Measurements from ENCODE around the gene TEX101.
"Not testable (repeated sequence)": the region's sequence is repeated elsewhere in the genome, so short reads cannot be mapped to it uniquely, and the experiment has no call there.

Gene TEX101, protein sequence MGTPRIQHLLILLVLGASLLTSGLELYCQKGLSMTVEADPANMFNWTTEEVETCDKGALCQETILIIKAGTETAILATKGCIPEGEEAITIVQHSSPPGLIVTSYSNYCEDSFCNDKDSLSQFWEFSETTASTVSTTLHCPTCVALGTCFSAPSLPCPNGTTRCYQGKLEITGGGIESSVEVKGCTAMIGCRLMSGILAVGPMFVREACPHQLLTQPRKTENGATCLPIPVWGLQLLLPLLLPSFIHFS

DNA sequence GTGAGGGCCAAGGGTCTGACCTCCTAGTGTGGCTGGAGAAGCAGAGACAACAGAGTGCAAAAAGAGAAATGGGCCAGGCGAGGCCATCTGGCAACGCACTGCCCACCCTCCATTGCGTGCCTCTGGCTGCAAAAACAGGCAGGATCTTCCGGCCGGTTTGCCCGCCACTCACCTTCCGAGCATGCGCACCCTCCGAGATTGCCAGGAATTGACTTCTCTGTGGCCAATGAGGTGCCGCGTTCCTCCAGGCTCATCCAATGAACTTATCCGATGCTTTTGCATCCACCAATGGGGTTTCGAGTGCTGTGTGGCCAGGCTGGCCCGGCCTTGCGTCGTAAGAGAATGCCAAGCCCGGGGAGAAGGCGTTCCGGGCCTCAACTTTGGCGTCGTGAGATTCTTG is at the start of gene TEX101:
Gene TEX101, plus strand, starts transcription at position 337 of the 400 bp plus-strand sequence. CDS start 1,030 bp downstream, outside the sequence.
- H3K9me3 Mint-ChIP-seq: no peaks in the 10 kb centered on the region
- no peaks in the 10 kb centered on the region for H3K27me3 Mint-ChIP-seq
- no peak for ATAC-seq
- H3K4me3 Mint-ChIP-seq: no peak within 1 kb of the TSS
- H3K27ac Mint-ChIP-seq: no peak within 1 kb of the TSS
- H3K36me3 Mint-ChIP-seq (ENCODE audit: low read depth): no peaks in the 10 kb centered on the region
- no peaks in the 10 kb centered on the region for H3K4me1 Mint-ChIP-seq
- no peak for DNase-seq

GRCh38 chr19:43365677-43366076 is 49.0 kb upstream of the TEX101 start:
- not testable (repeated sequence) for DNase-seq; H3K36me3 Mint-ChIP-seq (ENCODE audit: low read depth); H3K9me3 Mint-ChIP-seq; H3K27me3 Mint-ChIP-seq; H3K4me1 Mint-ChIP-seq; H3K4me3 Mint-ChIP-seq; ATAC-seq; H3K27ac Mint-ChIP-seq

GRCh38 chr19:43367822-43368221 is 46.9 kb upstream of the TEX101 start:
- Mint-ChIP-seq H3K36me3 (ENCODE audit: low read depth) (no peaks in the 10 kb centered on the region), H3K27ac (no peak overlapping the region), H3K4me1 (no peaks in the 10 kb centered on the region), H3K27me3 (peaks cover 6% of the 10 kb centered on the region), H3K4me3 (no peak overlapping the region), H3K9me3 (no peaks in the 10 kb centered on the region)
- ATAC-seq (no peak), DNase-seq (no peak)

- not testable (repeated sequence) for H3K4me1 Mint-ChIP-seq; H3K4me3 Mint-ChIP-seq; ATAC-seq; H3K27me3 Mint-ChIP-seq; DNase-seq; H3K27ac Mint-ChIP-seq; H3K36me3 Mint-ChIP-seq (ENCODE audit: low read depth); H3K9me3 Mint-ChIP-seq
Observed at GRCh38 chr19:43368897-43369296, 45.8 kb upstream of the TEX101 start.

DNA sequence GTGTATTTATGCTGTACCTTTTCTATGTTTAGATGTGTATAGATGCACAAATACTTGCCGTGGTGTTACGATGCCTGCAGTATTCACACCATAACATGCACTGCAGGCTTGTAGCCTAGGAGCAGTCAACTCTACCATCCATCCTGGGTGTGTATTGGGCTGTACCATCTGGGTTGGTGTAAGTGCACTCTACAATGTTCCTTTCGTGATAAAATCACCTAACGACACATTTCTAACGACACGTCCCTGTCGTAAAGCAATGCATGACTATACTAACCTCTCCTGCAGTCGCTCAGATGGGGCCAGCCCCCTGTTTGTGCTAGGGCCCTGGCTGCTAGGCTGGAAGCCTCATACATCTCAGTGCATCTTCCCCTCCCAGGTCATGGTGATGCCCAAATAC is 42.8 kb upstream of the TEX101 start:
- H3K4me3 Mint-ChIP-seq: no peak overlapping the region
- DNase-seq (no peak), ATAC-seq (no peak)
- no peaks in the 10 kb centered on the region for H3K36me3 Mint-ChIP-seq (ENCODE audit: low read depth)
- no peak overlapping the region for H3K27ac Mint-ChIP-seq
- peaks cover 6% of the 10 kb centered on the region for H3K27me3 Mint-ChIP-seq
- no peaks in the 10 kb centered on the region for H3K4me1 Mint-ChIP-seq
- no peaks in the 10 kb centered on the region for H3K9me3 Mint-ChIP-seq

DNA sequence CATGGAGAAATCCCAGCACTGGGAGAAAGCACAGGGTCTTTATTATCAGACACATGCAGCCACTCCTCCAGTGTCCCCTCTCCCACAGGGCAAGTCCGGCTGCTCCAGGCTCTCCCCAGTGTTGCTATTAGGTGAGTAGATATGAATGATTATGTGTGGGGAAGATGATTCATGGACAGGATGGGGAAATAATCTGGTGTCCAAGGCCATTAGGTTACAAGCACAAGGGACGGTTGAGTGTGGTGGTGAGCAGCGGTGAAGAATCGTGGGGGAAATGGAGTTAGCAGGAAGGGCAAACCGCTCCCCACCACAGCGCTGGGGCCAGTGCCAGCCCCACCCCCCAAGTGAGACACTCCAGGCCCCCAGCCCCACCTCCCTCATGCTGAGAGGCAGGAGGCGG is 42.2 kb upstream of the TEX101 start:
- no peaks in the 10 kb centered on the region for H3K9me3 Mint-ChIP-seq
- DNase-seq (no peak), ATAC-seq (no peak)
- no peak overlapping the region for H3K4me3 Mint-ChIP-seq
- H3K27ac Mint-ChIP-seq: no peak overlapping the region
- H3K4me1 Mint-ChIP-seq: no peaks in the 10 kb centered on the region
- H3K27me3 Mint-ChIP-seq: peaks cover 6% of the 10 kb centered on the region
- H3K36me3 Mint-ChIP-seq (ENCODE audit: low read depth): no peaks in the 10 kb centered on the region

GRCh38 chr19:43377624-43378023 is 37.1 kb upstream of the TEX101 start:
- H3K4me1 Mint-ChIP-seq: not testable (repeated sequence)

DNA sequence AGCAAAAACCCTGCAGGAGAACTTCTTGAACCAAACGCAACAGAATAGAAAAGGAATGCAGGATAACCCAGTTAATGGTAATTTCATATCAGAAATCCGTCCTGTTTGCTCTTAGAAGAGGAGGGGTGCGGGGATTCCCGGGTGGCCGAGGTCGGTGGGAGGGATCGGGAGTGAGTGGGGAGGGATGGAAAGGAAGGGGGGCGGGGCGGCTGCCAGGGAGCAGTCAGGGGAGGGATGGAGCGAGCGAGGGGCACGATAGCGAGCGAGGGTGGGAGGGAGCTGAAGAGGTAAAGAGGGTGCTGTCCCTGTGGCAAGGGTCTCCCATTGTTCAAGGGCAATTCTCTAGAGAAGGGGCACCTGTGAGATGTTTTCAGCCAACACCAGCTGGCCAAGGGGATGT is 34.7 kb upstream of the TEX101 start:
- ATAC-seq: no peak
- Mint-ChIP-seq H3K27ac (no peak overlapping the region), H3K36me3 (ENCODE audit: low read depth) (no peaks in the 10 kb centered on the region), H3K27me3 (peaks cover 2% of the 10 kb centered on the region), H3K4me3 (no peak overlapping the region), H3K9me3 (no peaks in the 10 kb centered on the region), H3K4me1 (no peaks in the 10 kb centered on the region)
- DNase-seq: no peak

More at GRCh38 chr19:43377624-43378023, 37.1 kb upstream of the TEX101 start:
- not testable (repeated sequence) for H3K36me3 Mint-ChIP-seq (ENCODE audit: low read depth); ATAC-seq; H3K4me3 Mint-ChIP-seq; DNase-seq; H3K9me3 Mint-ChIP-seq; H3K27me3 Mint-ChIP-seq; H3K27ac Mint-ChIP-seq

- Mint-ChIP-seq H3K4me3 (no peak overlapping the region), H3K27me3 (peaks cover 2% of the 10 kb centered on the region), H3K36me3 (ENCODE audit: low read depth) (peaks cover under 1% of the 10 kb centered on the region)
Observed at GRCh38 chr19:43380771-43381386, 33.8 kb upstream of the TEX101 start.

GRCh38 chr19:43382586-43383216 is 32.0 kb upstream of the TEX101 start:
- not testable (repeated sequence) for H3K27me3 Mint-ChIP-seq, H3K27ac Mint-ChIP-seq

More at GRCh38 chr19:43380771-43381386, 33.8 kb upstream of the TEX101 start:
- ATAC-seq: no peak
- Mint-ChIP-seq H3K27ac (no peak overlapping the region), H3K9me3 (peaks cover 2% of the 10 kb centered on the region), H3K4me1 (no peaks in the 10 kb centered on the region)
- no peak for DNase-seq

DNA sequence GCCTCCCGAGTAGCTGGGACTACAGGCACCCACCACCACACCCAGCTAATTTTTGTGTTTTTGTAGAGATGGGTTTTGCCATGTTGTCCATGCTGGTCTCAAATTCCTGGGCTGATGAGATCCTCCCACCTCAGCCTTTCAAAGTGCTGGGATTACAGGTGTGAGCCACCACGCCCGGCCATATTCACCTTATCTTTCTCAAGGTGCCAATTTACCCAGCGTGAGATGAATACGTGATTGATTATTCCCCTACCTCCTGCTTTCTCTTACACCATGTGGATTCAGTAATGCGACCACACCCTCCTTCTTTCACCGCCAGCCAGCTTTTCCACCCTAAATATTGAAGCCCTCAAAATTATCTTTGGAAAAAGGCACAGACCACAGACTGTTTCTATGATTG is 31.4 kb upstream of the TEX101 start:
- H3K4me3 Mint-ChIP-seq; H3K36me3 Mint-ChIP-seq (ENCODE audit: low read depth); H3K4me1 Mint-ChIP-seq; DNase-seq; H3K9me3 Mint-ChIP-seq; ATAC-seq; H3K27ac Mint-ChIP-seq; H3K27me3 Mint-ChIP-seq: not testable (repeated sequence)

More at GRCh38 chr19:43382586-43383216, 32.0 kb upstream of the TEX101 start:
- DNase-seq; H3K4me1 Mint-ChIP-seq; H3K4me3 Mint-ChIP-seq; H3K36me3 Mint-ChIP-seq (ENCODE audit: low read depth); ATAC-seq; H3K9me3 Mint-ChIP-seq: not testable (repeated sequence)

DNA sequence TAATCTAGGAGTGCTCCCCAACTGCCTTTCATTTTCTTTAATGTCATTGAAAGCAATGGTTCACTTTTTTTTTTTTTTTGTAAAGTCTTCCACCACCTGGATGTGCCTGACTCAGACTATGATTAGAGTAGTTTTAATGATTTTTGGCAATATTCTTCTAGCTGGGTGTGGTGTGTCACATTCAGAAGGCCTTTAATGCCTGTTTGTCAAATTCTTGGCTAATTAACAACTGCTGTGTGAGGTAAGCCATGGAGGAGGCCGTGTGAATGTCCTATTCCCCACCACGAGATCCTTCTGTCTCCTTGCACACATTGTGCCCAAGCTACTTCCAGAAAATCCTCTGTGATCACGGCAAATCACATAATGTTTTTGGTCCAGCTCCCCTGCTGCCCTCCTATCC is 30.9 kb upstream of the TEX101 start:
- not testable (repeated sequence) for ATAC-seq; H3K9me3 Mint-ChIP-seq; H3K4me1 Mint-ChIP-seq; DNase-seq; H3K27me3 Mint-ChIP-seq; H3K36me3 Mint-ChIP-seq (ENCODE audit: low read depth); H3K27ac Mint-ChIP-seq; H3K4me3 Mint-ChIP-seq

DNA sequence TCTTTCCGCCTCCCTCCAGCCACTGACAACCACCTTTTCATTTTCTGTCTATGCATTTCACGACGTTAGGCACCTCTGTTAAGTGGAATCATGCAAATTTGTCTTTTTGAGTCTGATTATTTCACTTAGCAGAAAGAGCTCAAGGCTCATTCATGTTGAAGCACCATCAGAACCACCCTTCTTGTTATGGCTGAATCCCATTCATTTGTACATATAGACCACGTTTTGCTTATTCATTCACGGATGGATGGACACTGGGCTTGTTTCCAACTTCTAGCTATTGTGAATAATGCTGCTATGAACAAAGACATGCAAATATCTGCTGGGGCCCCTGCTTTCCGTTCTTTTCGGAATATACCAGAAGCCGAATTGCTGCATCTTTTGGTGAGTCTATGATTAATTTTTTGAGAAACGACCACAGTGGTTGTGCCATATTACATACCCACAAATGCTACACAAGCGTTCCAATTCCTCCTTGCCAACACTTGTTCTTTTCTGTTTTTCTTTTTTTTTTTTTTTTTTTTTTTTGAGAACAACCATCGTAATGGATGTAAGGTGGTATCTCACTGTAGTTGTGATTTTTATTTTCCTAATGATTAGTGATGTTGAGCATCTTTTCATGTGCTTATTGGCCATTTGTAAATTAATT is 23.7 kb upstream of the TEX101 start:
- H3K27ac Mint-ChIP-seq; DNase-seq; H3K36me3 Mint-ChIP-seq (ENCODE audit: low read depth); H3K4me1 Mint-ChIP-seq; ATAC-seq; H3K4me3 Mint-ChIP-seq; H3K9me3 Mint-ChIP-seq: not testable (repeated sequence)
- peaks cover 12% of the 10 kb centered on the region for H3K27me3 Mint-ChIP-seq

GRCh38 chr19:43391552-43391935 is 23.1 kb upstream of the TEX101 start:
- H3K9me3 Mint-ChIP-seq; H3K27ac Mint-ChIP-seq; ATAC-seq; H3K4me3 Mint-ChIP-seq; H3K4me1 Mint-ChIP-seq; DNase-seq; H3K36me3 Mint-ChIP-seq (ENCODE audit: low read depth): not testable (repeated sequence)
- H3K27me3 Mint-ChIP-seq: peaks cover 12% of the 10 kb centered on the region

DNA sequence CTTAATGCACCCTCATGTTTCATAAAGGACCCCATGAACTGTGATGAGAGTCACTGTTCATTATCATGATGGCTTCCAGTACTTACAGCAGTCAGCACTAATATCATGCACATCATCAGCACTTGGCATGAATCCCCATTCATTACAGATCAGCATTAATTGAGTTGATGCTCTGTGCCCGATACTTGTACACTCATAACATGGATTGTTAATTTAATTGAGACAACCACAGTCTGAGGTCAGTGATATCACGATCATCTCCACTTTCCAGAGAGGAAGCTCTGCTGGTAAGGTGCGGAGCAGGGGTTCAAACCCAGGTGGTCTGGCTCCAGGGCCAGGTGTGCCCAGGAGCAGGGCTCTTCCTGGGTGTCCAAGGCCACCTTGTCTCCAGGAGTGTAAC is 21.2 kb upstream of the TEX101 start:
- H3K36me3 Mint-ChIP-seq (ENCODE audit: low read depth); ATAC-seq; H3K4me1 Mint-ChIP-seq; DNase-seq; H3K27ac Mint-ChIP-seq; H3K9me3 Mint-ChIP-seq; H3K4me3 Mint-ChIP-seq: not testable (repeated sequence)
- peaks cover 14% of the 10 kb centered on the region for H3K27me3 Mint-ChIP-seq

All from activated naive CD8-positive, alpha-beta T cell treated with anti-CD3 and anti-CD28 coated beads, Interleukin-2, amount 50 U/mL, for 24 hours (primary cell).